Esophagus (tissue), 2 donors: ENCODE data around the gene USP20. TPM values are rescaled to one million over a fixed set of nuclear protein-coding genes. Genes with fewer than 3 reads are reported as not detected.

Experiments used
- H3K27ac ChIP-seq, 2 donors: one replicate each; pipeline ENCODE4 v1.5.1; 2013; ENCODE audit warnings: low read depth in 2 of 2, mild to moderate bottlenecking in 2 of 2, inconsistent platforms in 1 of 2, low read length in 1 of 2, moderate library complexity in 1 of 2
- H3K27me3 ChIP-seq, 2 donors: one replicate each; pipeline ENCODE4 v1.6.1; 2013; ENCODE audit warnings: low read length in 2 of 2, control low read depth in 1 of 2, mild to moderate bottlenecking in 1 of 2; ENCODE audit not compliant: insufficient read depth in 2 of 2, control insufficient read depth in 1 of 2
- H3K36me3 ChIP-seq, 2 donors: one replicate each; pipeline ENCODE4 v1.6.1; 2013; ENCODE audit warnings: low read length in 1 of 2; ENCODE audit not compliant: control insufficient read depth in 2 of 2, insufficient read depth in 2 of 2
- H3K4me1 ChIP-seq, 2 donors: one replicate each; pipeline ENCODE4 v1.6.1; 2013; ENCODE audit warnings: low read length in 1 of 2; ENCODE audit not compliant: control insufficient read depth in 2 of 2, insufficient read depth in 2 of 2
- H3K4me3 ChIP-seq, 2 donors: one replicate each; pipeline ENCODE4 v1.5.1; 2013; ENCODE audit warnings: low read length in 2 of 2, mild to moderate bottlenecking in 2 of 2, low read depth in 1 of 2, moderate library complexity in 1 of 2
- H3K9me3 ChIP-seq, 2 donors: one replicate each; pipeline ENCODE4 v1.6.1; 2013; ENCODE audit warnings: mild to moderate bottlenecking in 2 of 2, low read depth in 1 of 2, low read length in 1 of 2, moderate library complexity in 1 of 2; ENCODE audit not compliant: control insufficient read depth in 2 of 2, insufficient read depth in 1 of 2
- WGBS, 2 donors: extraction: QIAGEN DNeasy Blood & Tissue Kit; methylation state at CpG; one replicate each; pipeline ENCODE4 v1.1.7; 2013; 5-methylcytosine and 5-hydroxymethylcytosine counted together
- polyA plus RNA-seq, 2 donors: library from polyadenylated mRNA; stranded (reverse); fragments of 200-250 nt; gene quantifications; one replicate each; pipeline ENCODE4 v1.2.3, GENCODE V29; 2013
- donor health status: healthy with polysubstance abuse.
- donor health status: Bipolar disorder and iron deficiency.

USP20 gene
- polyA plus RNA-seq, 2 donors = 15.1 to 20.7 TPM

- Histone ChIP-seq H3K27me3 (no peaks in the 10 kb centered on the region), H3K4me3 (no peak overlapping the region), H3K9me3 (no peaks in the 10 kb centered on the region), H3K4me1 (no peaks in the 10 kb centered on the region), H3K27ac (no peak overlapping the region), H3K36me3 (peaks cover 0 to 6% of the 10 kb centered on the region in 2 donors)
- WGBS, 2 donors = 68 to 79% methylated on average over 3 of the region's 3 CpGs
These were observed 84.6 kb downstream of the USP20 start for GRCh38 chr9:129919841-129920240.

GRCh38 chr9:129921905-129922304 lies 86.6 kb downstream of the USP20 start:
- Histone ChIP-seq H3K9me3 (no peaks in the 10 kb centered on the region), H3K27ac (no peak overlapping the region), H3K4me3 (no peak overlapping the region), H3K36me3 (peaks cover 0 to 9% of the 10 kb centered on the region in 2 donors), H3K27me3 (no peaks in the 10 kb centered on the region), H3K4me1 (no peaks in the 10 kb centered on the region)
- WGBS, 2 donors = 76 to 90% methylated on average over 4 of the region's 4 CpGs

DNA sequence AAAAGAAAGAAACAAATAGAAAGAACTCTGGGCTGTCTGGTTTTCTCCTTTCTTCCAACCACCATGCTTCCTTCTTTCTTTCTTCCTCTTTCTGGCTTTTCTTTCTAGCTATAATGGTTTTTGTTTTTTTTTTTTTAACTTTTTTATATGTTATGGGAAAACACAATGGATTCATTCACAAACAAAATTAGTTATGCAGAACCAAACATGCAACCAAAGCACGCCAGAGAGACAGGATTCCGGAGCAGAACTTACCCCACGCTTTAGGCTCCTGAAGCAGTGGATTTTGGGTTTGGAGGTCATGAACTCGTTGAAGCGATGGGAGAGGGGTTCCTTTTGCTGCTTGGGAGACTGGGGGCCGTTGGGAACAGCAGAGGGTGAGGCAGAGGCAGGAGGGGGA lies 88.3 kb downstream of the USP20 start:
- H3K27me3 ChIP-seq = no peaks in the 10 kb centered on the region
- H3K36me3 ChIP-seq = peaks cover 0 to 9% of the 10 kb centered on the region in 2 donors
- WGBS, 2 donors = 74 to 82% methylated on average over 6 of the region's 6 CpGs
- H3K9me3 ChIP-seq = no peaks in the 10 kb centered on the region
- H3K4me1 ChIP-seq = no peaks in the 10 kb centered on the region
- H3K27ac ChIP-seq = no peak overlapping the region
- H3K4me3 ChIP-seq = no peak overlapping the region

DNA sequence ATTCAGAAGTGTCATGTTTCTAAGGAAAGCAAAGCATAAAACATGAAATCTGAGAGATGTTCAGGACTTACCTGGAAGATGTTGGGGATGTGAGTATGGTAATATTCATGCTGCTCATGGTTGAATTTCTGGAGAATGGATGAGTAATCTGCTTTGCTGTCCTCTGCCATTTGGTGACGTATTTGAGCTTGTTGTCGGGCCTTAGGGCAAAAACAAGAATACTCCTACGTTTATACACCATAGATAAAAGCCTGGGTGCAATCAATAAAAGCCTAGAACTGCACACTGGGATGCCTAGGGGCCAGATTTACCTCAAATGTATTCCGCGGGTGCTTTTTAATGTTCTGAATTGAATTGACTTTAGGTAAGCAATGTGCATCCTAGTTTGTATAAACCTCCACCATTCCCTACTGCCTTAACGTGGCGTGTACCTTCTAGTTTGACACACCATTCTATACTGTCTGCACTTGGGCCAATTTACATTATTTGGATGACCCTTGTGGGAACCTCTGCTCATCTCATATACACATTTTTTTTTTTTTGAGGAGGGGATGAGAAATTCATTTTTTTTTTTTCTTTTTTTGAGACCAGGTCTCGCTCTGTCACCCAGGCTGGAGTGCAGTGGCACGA lies 94.4 kb downstream of the USP20 start:
- Histone ChIP-seq H3K36me3 (peaks cover 0 to 4% of the 10 kb centered on the region in 2 donors), H3K27me3 (no peaks in the 10 kb centered on the region), H3K4me1 (no peaks in the 10 kb centered on the region), H3K4me3 (no peak overlapping the region), H3K9me3 (no peaks in the 10 kb centered on the region), H3K27ac (no peak overlapping the region)
- WGBS, 2 donors = 76 to 78% methylated on average over 9 of the region's 9 CpGs

DNA sequence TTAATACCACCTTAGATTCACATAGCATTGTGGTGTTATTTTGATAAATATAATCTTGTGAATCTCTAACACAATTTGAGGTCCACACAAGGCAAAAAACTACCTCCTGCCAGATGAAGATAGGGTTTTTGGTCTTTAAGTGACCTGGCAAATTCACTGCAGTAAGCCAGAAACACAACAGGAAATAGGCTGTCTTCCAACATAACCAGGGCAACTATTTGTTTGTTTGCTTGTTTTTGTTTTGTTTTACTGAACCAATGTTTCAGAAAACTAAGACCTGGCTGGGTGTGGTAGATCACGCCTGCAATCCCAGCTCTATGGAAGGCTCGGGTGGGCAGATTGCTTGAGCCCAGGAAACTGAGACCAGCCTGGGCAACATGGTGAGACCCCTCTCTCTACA lies 95.5 kb downstream of the USP20 start:
- Histone ChIP-seq H3K27me3 (no peaks in the 10 kb centered on the region), H3K4me1 (no peaks in the 10 kb centered on the region), H3K36me3 (peaks cover 0 to 3% of the 10 kb centered on the region in 2 donors), H3K27ac (peak overlapping the region; percentile 3 to 29), H3K9me3 (no peaks in the 10 kb centered on the region), H3K4me3 (no peak overlapping the region)
- WGBS, 2 donors = 84 to 88% methylated on average over 2 of the region's 2 CpGs

Other genes with a start within 250 kb of the USP20 start
- gene C9orf50, start 214.4 kb upstream of the USP20 start, polyA plus RNA-seq = under 1 TPM in 1 of 2 donors, not detected in 1; 0.05 TPM
- 10 to 100 TPM; 14.2 to 30.6 TPM for gene NTMT1, start 209.3 kb upstream of the USP20 start, polyA plus RNA-seq
- gene ASB6, start 193.3 kb upstream of the USP20 start, polyA plus RNA-seq = 10 to 100 TPM; 14.4 to 15.1 TPM
- 1 to 10 TPM; 1.7 to 3.6 TPM for gene PRRX2, start 169.8 kb upstream of the USP20 start, polyA plus RNA-seq
- gene PTGES, start 82.4 kb upstream of the USP20 start, polyA plus RNA-seq = 10 to 100 TPM in 1 of 2 donors, 1 to 10 TPM in 1; 6.4 to 16.3 TPM
- gene TOR1B, start 32.3 kb upstream of the USP20 start, polyA plus RNA-seq = 1 to 10 TPM; 8.8 to 9.7 TPM
- 10 to 100 TPM in 1 of 2 donors, 1 to 10 TPM in 1; 9.8 to 15.8 TPM for gene TOR1A, start 11.3 kb upstream of the USP20 start, polyA plus RNA-seq
- 10 to 100 TPM; 21.9 to 39.5 TPM for gene C9orf78, start 183 bp upstream of the USP20 start, polyA plus RNA-seq
- gene FNBP1, start 207.7 kb downstream of the USP20 start, polyA plus RNA-seq = 10 to 100 TPM; 16.1 to 19.1 TPM
- gene GPR107, start 218.4 kb downstream of the USP20 start, polyA plus RNA-seq = 10 to 100 TPM in 1 of 2 donors, 1 to 10 TPM in 1; 8.6 to 12.2 TPM